ENCODE data around the gene ADAM12. TPM values are rescaled to one million over a fixed set of nuclear protein-coding genes. Genes with fewer than 3 reads are reported as not detected.

Gene ADAM12
- total and polyA plus RNA-seq, 4 donors: 0.03 to 0.33 (median 0.19) TPM

GRCh38 chr10:126165874-126166273 is 222.4 kb downstream of the ADAM12 start (continued):
- TF ChIP-seq CTCF (IDR thresholded peaks at IDR 0.05; ENCODE audit: low read depth, low read length, missing input control): no peak
- no peak for TF ChIP-seq ATF3 (IDR thresholded peaks at IDR 0.05)
- no peak for TF ChIP-seq FOXA1 (IDR thresholded peaks at IDR 0.05)
- TF ChIP-seq ZBTB33 (IDR thresholded peaks at IDR 0.05): no peak
- no peak for TF ChIP-seq SP1 (IDR thresholded peaks at IDR 0.05)
- TF ChIP-seq GABPA (IDR thresholded peaks at IDR 0.05 in 1 of 2, conservative IDR thresholded peaks at IDR 0.05 in 1 of 2): no peak

- Histone ChIP-seq H3K9ac (ENCODE audit: low read depth in 1 of 2, low read length in 2 of 2) (no peak overlapping the region), H3K36me3 (ENCODE audit: control insufficient read depth in 4 of 4, insufficient read depth in 3 of 4, low read depth in 1 of 4, low read length in 3 of 4) (no peaks in the 10 kb centered on the region), H3K27ac (ENCODE audit: low read depth in 1 of 2, low read length in 2 of 2) (no peak overlapping the region), H3K4me3 (ENCODE audit: low read depth in 1 of 3, low read length in 3 of 3) (no peak overlapping the region), H3K27me3 (ENCODE audit: control insufficient read depth in 4 of 4, insufficient read depth in 4 of 4, low read length in 3 of 4) (peaks cover 0 to 2% (median 0%) of the 10 kb centered on the region in 4 donors), H3K4me1 (ENCODE audit: control insufficient read depth in 4 of 4, insufficient read depth in 4 of 4, low read length in 3 of 4) (no peaks in the 10 kb centered on the region), H3K9me3 (ENCODE audit: control insufficient read depth in 4 of 4, low read length in 3 of 4) (no peaks in the 10 kb centered on the region)
- no peak for DNase-seq (ENCODE audit: low spot score)
- WGBS: 75% methylated on average over 4 of the region's 4 CpGs
- no peak for TF ChIP-seq RXRA (IDR thresholded peaks at IDR 0.05)
Measured at GRCh38 chr10:126163506-126163905, 224.8 kb downstream of the ADAM12 start.

GRCh38 chr10:126161691-126162090 is 226.6 kb downstream of the ADAM12 start:
- H3K9ac ChIP-seq (ENCODE audit: low read depth in 1 of 2, low read length in 2 of 2): no peak overlapping the region
- no peak overlapping the region for H3K27ac ChIP-seq (ENCODE audit: low read depth in 1 of 2, low read length in 2 of 2)
- no peaks in the 10 kb centered on the region for H3K36me3 ChIP-seq (ENCODE audit: control insufficient read depth in 4 of 4, insufficient read depth in 3 of 4, low read depth in 1 of 4, low read length in 3 of 4)
- H3K4me3 ChIP-seq (ENCODE audit: low read depth in 1 of 3, low read length in 3 of 3): no peak overlapping the region
- no peak for DNase-seq (ENCODE audit: low spot score)
- H3K9me3 ChIP-seq (ENCODE audit: control insufficient read depth in 4 of 4, low read length in 3 of 4): no peaks in the 10 kb centered on the region
- WGBS: 73% methylated on average over 5 of the region's 5 CpGs
- no peaks in the 10 kb centered on the region for H3K4me1 ChIP-seq (ENCODE audit: control insufficient read depth in 4 of 4, insufficient read depth in 4 of 4, low read length in 3 of 4)
- H3K27me3 ChIP-seq (ENCODE audit: control insufficient read depth in 4 of 4, insufficient read depth in 4 of 4, low read length in 3 of 4): no peaks in the 10 kb centered on the region
- TF ChIP-seq FOXA2 (IDR thresholded peaks at IDR 0.05) (no peak), RXRA (IDR thresholded peaks at IDR 0.05) (no peak), ATF3 (IDR thresholded peaks at IDR 0.05) (no peak), FOXA1 (IDR thresholded peaks at IDR 0.05) (no peak), TAF1 (conservative IDR thresholded peaks at IDR 0.05) (no peak), SP1 (IDR thresholded peaks at IDR 0.05) (no peak), HNF4G (IDR thresholded peaks at IDR 0.05) (no peak), CTCF (IDR thresholded peaks at IDR 0.05; ENCODE audit: low read depth, low read length, missing input control) (no peak), YY1 (IDR thresholded peaks at IDR 0.05) (no peak), REST (IDR thresholded peaks at IDR 0.05) (no peak), RAD21 (IDR thresholded peaks at IDR 0.05) (no peak), EGR1 (IDR thresholded peaks at IDR 0.05; ENCODE audit: low read depth in 2 of 2) (no peak), HNF4A (conservative IDR thresholded peaks at IDR 0.05) (no peak), ZBTB33 (IDR thresholded peaks at IDR 0.05) (no peak), NR2F2 (IDR thresholded peaks at IDR 0.05) (no peak), JUND (IDR thresholded peaks at IDR 0.05) (no peak), MAX (IDR thresholded peaks at IDR 0.05) (no peak), GABPA (IDR thresholded peaks at IDR 0.05 in 1 of 2, conservative IDR thresholded peaks at IDR 0.05 in 1 of 2) (no peak)

All from liver (tissue), 9 donors.